Keratinocyte (primary cell): Measurements from ENCODE around the gene SERP2.

Experiments
- CTCF ChIP-seq, 3 experiments: IDR thresholded peaks in 1 of 3; conservative IDR thresholded peaks in 1 of 3; optimal IDR thresholded peaks in 1 of 3; 2 replicates in 2 of 3; 3 replicates in 1 of 3; pipeline versions ENCODE3 to v1.5.1; 2011; ENCODE audit warnings: low read length in 3 of 3, mild to moderate bottlenecking in 3 of 3, moderate library complexity in 2 of 3, control low read depth in 1 of 3, inconsistent platforms in 1 of 3; ENCODE audit not compliant: insufficient read depth in 2 of 3; ENCODE audit errors: extremely low read depth in 1 of 3
- EZH2 ChIP-seq: IDR thresholded peaks from one replicate; pipeline ENCODE4 v1.6.1; 2012; ENCODE audit warnings: inconsistent platforms, mild to moderate bottlenecking, low read length, moderate library complexity

- TF ChIP-seq EZH2: no peak
- no peak for TF ChIP-seq CTCF (optimal IDR thresholded peaks at IDR 0.05 in 1 of 3, IDR thresholded peaks at IDR 0.05 in 1 of 3, conservative IDR thresholded peaks at IDR 0.05 in 1 of 3; ENCODE audit: extremely low read depth in 1 of 3, insufficient read depth in 2 of 3, low read length in 3 of 3)
These were observed 9.1 kb downstream of the SERP2 start for GRCh38 chr13:44382635-44383145.
